Spleen (tissue), 7 donors: ENCODE results near the gene APOB.

Experiments
- CTCF ChIP-seq, 11 experiments: fragments of 200-600 bp in 7 of 11; fragments of 450-650 bp in 4 of 11; sonication (generic) in 4 of 11; IDR thresholded peaks in 8 of 11; conservative IDR thresholded peaks in 3 of 11; 1 replicate in 7 of 11; 2 replicates in 4 of 11; pipeline versions ENCODE4 v1.4.0 to v1.8.0; 2016 to 2021; ENCODE audit warnings: antibody characterized with exemption in 11 of 11, inconsistent platforms in 4 of 11, mild to moderate bottlenecking in 1 of 11
- POLR2A ChIP-seq, 3 donors: fragments of 450-650 bp; IDR thresholded peaks; one replicate each; pipeline ENCODE4 v1.5.1; 2017; ENCODE audit warnings: antibody characterized with exemption in 3 of 3, mild to moderate bottlenecking in 1 of 3
- POLR2AphosphoS5 ChIP-seq, 3 donors: sonication (generic); formaldehyde crosslinking; IDR thresholded peaks; one replicate each; pipeline ENCODE4 v1.5.1; 2017; ENCODE audit warnings: antibody characterized with exemption in 3 of 3
- donor health status: DM: no; HTN: no; CAD: no; lungs with moderate emphysema.
- donor health status: DM: no; HTN: no; CAD: no.
- donor health status: DM: no; HTN: no; CAD: no.

- TF ChIP-seq POLR2A (IDR thresholded peaks at IDR 0.05) (no peak), CTCF (IDR thresholded peaks at IDR 0.05 in 8 of 11, conservative IDR thresholded peaks at IDR 0.05 in 3 of 11) (no peak), POLR2AphosphoS5 (IDR thresholded peaks at IDR 0.05) (no peak)
These were observed 20.3 kb downstream of the APOB start for GRCh38 chr2:21023419-21024181.
